ENCODE results near the gene CCDC9B.
A peak's percentile ranks its signal among the peaks of the same experiment; 100 is the strongest.

Gene CCDC9B

DNA sequence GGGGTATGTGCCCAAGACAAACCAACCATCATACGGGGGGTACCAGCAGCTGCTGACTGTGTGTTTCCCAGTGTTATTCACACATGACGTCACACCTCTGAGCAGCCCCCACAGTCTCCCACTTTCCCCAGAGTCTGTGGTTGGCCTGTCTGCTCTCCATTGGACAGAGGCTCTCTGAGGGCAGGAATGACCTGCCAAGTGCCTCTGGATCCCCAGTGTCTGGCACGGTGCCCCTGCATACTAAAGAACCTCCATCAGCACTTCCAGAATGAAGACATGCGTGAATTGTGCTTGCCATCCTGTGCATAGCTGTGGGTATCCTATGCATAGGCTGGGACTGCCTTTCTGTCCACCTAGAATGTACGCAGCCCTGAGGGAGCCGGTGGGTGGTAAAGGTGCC lies 3.5 kb upstream of the CCDC9B start:
- no peak for DNase-seq

DNA sequence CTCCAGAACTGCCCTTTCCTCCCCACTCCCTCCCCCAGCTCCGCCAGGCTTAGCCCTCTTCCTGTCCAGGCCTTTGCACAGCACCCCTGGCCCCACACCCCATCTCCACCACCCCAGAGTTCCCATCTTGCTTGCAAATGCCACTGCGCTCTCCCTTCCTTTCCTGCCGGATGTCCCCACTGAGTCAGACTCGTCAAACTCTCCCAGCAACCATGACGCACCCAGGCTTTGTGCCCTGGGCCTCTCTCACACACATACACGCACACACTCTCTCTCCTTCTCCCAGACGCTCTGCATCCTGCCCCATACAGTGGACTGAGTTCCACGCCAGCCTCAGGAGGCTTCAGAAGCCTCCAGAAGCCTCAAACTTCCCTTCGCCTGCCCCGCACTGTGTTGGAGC lies 2.8 kb upstream of the CCDC9B start:
- no peak for DNase-seq

DNA sequence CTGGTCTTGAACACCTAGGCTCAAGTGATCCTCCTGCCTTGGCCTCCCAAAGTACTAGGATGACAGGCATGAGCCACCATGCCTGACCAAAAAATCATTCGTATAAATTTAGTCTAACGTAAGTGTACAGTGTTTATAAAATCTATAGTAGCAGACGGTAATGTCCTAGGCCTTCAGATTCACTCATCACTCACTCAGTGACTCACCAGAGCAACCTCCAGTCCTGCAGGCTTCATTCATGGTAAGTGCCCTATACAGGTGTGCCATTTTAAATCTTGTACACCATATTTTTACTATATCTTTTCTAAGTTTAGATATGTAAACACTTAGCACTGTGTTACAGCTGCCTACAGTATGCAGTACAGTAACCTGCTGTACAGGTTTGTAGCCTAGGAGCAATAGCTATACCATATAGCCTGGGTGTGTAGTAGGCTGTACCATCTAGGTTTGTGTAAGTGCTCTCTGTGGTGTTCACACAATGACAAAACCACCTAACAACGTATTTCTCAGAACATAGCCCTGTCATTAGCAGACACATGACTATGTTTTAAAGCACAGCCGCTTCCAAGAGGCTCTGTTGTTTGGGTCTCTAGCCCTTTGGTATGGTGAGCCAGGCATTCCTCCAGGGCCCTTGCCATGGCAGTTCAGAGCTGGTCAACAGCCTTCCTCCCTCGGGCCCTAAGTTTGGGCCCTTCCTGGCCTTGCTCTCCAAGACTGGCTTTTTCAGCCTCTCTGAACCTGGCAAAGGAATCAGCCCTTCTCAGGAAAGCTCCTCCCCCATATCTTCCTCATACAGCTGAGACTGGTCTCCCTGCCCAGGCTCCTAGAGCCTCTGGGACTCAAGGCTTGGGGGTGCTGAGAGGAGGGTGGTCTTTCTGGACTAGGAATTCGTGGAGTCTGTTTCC lies 1.9 kb upstream of the CCDC9B start:
- no peak for DNase-seq

- DNase-seq: no peak
Measured at GRCh38 chr15:40340038-40340739, 550 bp downstream of the CCDC9B start.

DNA sequence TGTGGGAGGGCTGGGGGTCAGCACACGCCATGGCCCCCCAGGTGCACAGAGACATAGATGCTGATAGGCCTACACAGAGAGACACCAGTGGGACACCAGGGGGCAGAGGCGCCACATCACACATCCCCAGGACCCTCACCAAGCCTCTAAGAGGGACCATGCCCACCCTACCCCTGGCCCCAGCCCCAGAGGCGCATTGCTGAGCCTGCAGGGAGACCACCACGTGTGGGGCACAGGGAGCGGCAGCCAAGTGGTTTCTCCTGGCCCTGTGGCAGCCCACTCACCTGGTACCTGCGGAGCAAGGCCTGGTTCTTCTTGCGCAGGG lies 1.2 kb downstream of the CCDC9B start:
- DNase-seq: no peak

DNA sequence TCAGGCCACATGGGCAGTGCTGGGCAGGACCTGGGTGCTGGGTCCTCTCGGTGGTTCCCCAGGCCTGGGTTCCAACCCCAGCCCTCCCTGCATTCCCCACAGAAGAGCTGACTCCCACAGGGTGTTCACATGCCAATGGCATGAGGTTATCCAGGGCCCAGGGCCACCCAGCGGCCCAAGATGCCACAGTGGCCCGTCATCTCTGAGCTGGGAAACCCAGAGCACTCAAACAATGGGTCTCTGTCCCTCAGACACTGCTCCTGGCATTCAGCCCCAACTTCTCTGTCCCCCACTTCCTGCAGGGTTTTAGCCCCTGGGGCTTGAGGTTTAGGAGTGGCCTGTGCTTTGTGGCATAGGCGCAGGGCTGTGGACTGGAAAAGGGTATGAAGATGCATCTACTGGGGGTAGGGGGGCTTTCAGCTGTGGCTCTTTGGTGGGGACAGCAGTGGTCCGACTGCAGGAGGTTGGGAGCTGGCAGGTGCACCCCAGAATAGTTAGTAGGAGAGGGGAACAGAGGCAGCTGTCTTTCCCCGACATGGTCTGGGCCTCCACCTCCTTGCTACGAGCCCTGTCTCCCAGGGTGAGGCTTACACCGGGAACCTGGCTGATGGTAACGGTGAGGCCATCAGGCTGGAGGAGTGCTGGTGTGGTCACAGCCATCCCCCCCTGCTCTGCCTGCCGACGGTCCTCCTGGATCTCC lies 1.7 kb downstream of the CCDC9B start:
- DNase-seq: no peak

GRCh38 chr15:40338041-40338657 lies 2.6 kb downstream of the CCDC9B start:
- DNase-seq: no peak

DNA sequence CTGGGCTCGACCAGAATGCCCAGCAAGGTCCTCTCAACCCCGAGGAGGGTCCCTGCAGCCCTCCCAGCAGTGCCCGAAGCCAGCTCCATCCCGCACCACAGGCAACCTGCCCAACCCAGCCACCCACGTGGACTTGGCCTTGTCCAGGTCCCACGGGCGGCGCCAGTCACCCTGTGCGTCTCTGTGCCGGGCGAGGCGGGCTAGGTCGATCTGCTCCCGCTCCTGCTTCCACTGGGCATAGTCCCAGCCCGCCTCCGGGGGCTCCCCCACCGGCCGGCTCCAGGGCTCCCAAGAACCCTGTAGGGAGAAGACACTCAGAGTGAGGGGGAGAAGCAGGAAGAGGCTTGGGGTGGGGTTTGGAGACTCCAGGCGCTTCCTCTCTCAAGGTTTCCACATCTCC lies 3.1 kb downstream of the CCDC9B start:
- DNase-seq: no peak

GRCh38 chr15:40336744-40337122 lies 4.0 kb downstream of the CCDC9B start:
- no peak for DNase-seq

DNA sequence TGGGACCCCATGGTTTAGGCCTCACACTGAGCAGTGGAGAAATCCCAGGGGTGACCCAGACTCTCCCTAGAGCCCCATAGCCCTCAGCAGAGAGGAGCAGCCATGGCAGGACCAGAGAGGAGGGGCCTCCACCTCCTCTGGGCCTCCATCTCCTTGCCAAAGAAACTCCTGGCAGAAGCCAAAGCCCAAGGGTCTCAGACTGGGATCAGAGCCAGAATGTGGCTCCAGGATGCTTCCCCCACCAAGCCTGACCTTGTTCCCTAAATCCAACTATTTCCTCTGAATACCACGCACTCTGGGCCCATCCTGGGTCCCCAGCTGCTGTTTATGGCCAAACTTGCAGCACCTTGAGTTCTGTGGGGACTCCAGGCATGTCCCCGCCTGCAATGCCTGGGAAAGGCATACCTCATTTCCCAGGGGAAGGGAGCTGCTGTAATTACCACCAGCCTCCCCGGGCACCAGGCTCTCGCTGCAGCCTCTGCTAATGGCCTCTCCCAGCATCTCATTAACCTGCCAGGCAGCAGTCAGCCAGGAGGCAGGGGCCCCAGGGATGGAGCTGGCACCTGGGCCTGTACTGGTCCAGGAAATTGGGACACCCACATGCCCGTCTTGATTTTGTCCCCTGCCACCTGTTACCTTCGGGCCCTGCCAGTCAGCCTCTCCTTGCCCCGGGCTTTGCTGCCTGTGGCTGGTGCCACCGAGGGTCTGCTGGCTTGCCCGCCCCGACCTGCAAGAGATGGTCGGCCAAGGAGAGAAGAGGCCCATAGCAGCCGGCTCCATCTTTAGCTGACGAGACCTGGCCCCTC lies 4.6 kb downstream of the CCDC9B start:
- DNase-seq: no peak

GRCh38 chr15:40334941-40335795 lies 5.6 kb downstream of the CCDC9B start:
- no peak for DNase-seq

DNA sequence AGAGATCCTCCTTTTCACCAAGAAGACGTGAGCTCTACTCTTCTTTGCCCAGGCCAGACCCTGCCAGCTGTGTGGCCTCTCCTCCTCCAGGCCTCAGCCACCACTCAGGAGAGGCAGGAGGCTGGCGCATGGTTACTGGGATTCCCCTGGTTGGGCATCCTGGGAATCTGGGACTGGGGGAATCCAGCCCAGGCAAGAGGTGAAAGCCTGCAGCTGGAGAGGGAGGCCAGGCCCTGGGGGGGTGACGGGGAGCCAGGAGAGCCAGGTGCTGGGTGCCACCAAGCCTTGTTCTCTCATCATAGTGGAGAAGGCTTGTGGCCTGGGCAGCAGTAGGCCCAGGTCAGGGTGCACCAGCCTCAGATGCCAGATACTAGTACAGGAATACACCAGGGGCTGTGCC lies 6.2 kb downstream of the CCDC9B start:
- no peak for DNase-seq

DNA sequence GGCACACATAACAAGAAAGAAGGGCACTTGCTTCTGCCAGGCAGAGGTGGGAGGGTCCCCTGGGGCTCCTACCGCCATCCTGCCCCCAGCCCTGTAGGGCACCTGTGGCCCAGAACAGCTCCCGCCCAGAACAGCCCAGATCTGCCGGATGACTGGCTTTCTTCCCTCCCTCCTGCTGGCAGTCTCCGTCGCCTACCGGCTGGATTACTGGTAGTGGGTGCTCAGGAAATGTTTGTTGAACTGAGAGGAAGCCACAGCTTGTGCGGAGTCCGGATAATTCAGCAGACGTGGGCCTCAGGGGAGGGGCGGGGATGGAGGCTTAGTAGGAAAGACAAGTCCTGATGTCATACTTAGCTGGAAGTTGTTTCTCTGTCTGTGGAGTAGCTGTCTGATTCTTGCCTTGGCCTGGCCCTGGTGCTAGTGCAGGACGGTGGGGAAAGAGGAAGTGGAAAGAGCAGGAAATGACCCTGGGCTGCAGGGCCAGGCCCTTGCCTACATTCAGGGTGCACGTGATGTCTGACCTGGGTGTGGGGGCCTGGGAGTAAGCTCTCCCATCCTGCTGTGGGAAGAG lies 6.7 kb downstream of the CCDC9B start:
- no peak for DNase-seq

- no peak for DNase-seq
Measured at GRCh38 chr15:40332113-40332781, 8.5 kb downstream of the CCDC9B start.

- no peak for DNase-seq
Measured at GRCh38 chr15:40331637-40332036, 9.1 kb downstream of the CCDC9B start.

DNA sequence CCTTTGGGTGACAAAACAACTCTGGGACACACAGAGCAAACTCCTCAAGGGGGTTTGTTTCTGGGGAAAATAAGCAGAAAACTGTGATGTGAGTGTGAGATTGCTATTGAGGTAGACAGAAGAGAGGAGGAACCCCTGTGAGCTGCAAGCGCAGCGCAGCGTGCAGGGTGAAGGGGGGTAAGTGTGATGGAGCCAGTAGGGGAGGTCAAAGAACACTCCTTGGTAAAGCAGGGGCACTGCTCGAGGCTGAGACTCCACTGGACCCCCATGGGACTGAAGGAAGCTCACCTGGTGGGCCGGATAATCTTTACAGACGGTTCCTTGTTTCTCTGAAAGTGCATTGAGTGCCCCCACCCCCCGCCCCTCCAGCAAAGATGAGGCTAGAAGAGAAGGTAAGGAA lies 9.7 kb downstream of the CCDC9B start:
- DNase-seq: no peak

DNA sequence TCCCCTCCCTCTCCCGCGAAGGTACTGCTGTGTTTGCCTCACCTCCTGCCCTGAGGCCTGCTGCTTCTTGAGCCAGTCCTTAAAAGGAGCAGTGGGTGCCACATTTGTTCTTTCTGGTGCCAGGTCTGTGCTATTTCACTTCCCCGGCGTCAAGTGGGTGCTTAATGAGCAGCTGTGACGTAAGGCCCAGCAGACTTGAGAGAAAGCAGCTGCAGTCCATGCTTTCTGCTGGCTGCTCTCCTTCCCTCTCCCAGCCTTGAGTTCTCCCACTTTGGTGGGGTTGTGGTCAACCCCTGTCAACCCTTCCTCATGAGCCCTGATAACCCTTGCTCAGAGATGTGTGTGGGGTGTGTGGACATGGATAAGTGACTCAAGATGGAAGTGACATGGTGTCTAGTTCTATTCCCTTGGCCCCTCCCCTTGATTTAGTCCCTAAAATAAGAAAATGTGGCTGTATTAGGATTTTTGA lies 10.3 kb downstream of the CCDC9B start:
- peak; percentile 58 for DNase-seq

GRCh38 chr15:40329804-40330203 lies 10.9 kb downstream of the CCDC9B start:
- DNase-seq: no peak

GRCh38 chr15:40328751-40329150 lies 12.0 kb downstream of the CCDC9B start:
- DNase-seq: no peak

DNA sequence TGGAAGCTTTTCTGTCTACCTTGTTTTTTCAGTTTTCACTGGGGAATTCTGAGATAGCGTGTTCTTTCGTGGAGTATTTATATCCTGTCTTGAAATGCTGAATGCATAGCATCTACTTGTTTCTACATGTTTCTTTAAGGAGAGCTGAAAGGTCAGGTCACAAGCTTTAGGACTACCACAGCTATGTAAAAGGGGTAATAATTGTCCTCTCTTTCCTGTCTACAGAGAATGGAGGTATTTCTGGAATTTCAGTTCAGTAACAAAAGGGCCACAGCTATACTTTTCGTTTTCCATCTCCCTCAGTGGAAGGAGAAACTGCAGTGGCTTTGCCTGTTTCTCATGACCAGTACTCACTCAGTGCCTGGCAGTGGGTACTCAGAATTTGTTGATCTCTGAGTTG lies 12.6 kb downstream of the CCDC9B start:
- DNase-seq: no peak

GRCh38 chr15:40327457-40327856 lies 13.3 kb downstream of the CCDC9B start:
- DNase-seq: peak; percentile 26
